K562 (cell line): ENCODE data around the gene GTSE1. TPM values are rescaled to one million over a fixed set of nuclear protein-coding genes. Genes with fewer than 3 reads are reported as not detected.

Experiments
- CHD1 ChIP-seq: fragments of 200-600 bp; sonication (generic); IDR thresholded peaks from one replicate; pipeline ENCODE4 v1.6.1; 2012; ENCODE audit warnings: mild to moderate bottlenecking, moderate library complexity, low read length, inconsistent platforms
- CSDE1 ChIP-seq, 2 experiments: fragments of 450-650 bp; IDR thresholded peaks; 2 replicates each; pipeline ENCODE4 v1.6.1; 2016; ENCODE audit warnings: mild to moderate bottlenecking in 1 of 2
- FOXA3 ChIP-seq, 2 experiments: fragments of 450-650 bp in 1 of 2; sonication (generic) in 1 of 2; formaldehyde crosslinking; IDR thresholded peaks in 1 of 2; conservative IDR thresholded peaks in 1 of 2; 2 replicates each; pipeline versions ENCODE4 v1.4.0 to v1.8.0; 2020 to 2022; ENCODE audit warnings: mild to moderate bottlenecking in 2 of 2, missing genetic modification reagents in 1 of 2
- HNRNPH1 ChIP-seq: fragments of 200-400 bp; formaldehyde crosslinking; optimal IDR thresholded peaks from 2 replicates; pipeline ENCODE3; 2017; ENCODE audit warnings: low read depth, mild to moderate bottlenecking, low read length, moderate library complexity
- IFI16 ChIP-seq: fragments of 250-450 bp; sonication (Bioruptor Pico); IDR thresholded peaks from 2 replicates; pipeline ENCODE4 v2.1.2; 2022; ENCODE audit warnings: mild to moderate bottlenecking, inconsistent platforms
- KDM4B ChIP-seq, 2 experiments: fragments of 450-650 bp in 1 of 2; sonication (generic) in 1 of 2; IDR thresholded peaks; 2 replicates each; pipeline ENCODE4 v1.6.1; 2016 to 2017; ENCODE audit warnings: borderline replicate concordance in 2 of 2, antibody characterized with exemption in 1 of 2, low read depth in 1 of 2, mild to moderate bottlenecking in 1 of 2
- KLF1 ChIP-seq: fragments of 450-650 bp; IDR thresholded peaks from 2 replicates; pipeline ENCODE4 v1.6.1; 2016; ENCODE audit warnings: missing genetic modification characterization, missing compliant biosample characterization
- KLF10 ChIP-seq: fragments of 250-450 bp; sonication (Bioruptor Pico); IDR thresholded peaks from 2 replicates; pipeline ENCODE4 v1.6.1; 2021; ENCODE audit warnings: matching md5 sums
- MBD1 ChIP-seq: fragments of 250-450 bp; sonication (Bioruptor Pico); IDR thresholded peaks from 2 replicates; pipeline ENCODE4 v1.8.0; 2022; ENCODE audit warnings: inconsistent platforms
- MITF ChIP-seq: IDR thresholded peaks from 2 replicates; pipeline ENCODE4 v1.6.1; 2014; ENCODE audit warnings: antibody characterized with exemption
- MYNN ChIP-seq, 2 experiments: sonication (generic); formaldehyde crosslinking in 1 of 2; IDR thresholded peaks; 2 replicates each; pipeline versions ENCODE4 v1.5.0 to v1.6.1; 2016 to 2020; ENCODE audit warnings: antibody characterized with exemption in 1 of 2, missing genetic modification reagents in 1 of 2
- NCOA1 ChIP-seq: fragments of 450-650 bp; IDR thresholded peaks from 2 replicates; pipeline ENCODE4 v1.6.1; 2016; ENCODE audit warnings: low read depth
- NR0B1 ChIP-seq: fragments of 450-650 bp; IDR thresholded peaks from one replicate; pipeline ENCODE4 v1.6.1; 2018; ENCODE audit warnings: mild to moderate bottlenecking, moderate library complexity; ENCODE audit not compliant: partially characterized antibody
- RBM14 ChIP-seq: fragments of 200-400 bp; formaldehyde crosslinking; IDR thresholded peaks from 2 replicates; pipeline ENCODE4 v1.6.1; 2018; ENCODE audit warnings: low read depth, mild to moderate bottlenecking, low read length, moderate library complexity, borderline replicate concordance; ENCODE audit not compliant: insufficient read depth
- RFX5 ChIP-seq: IDR thresholded peaks from 2 replicates; pipeline ENCODE4 v1.6.1; 2011; ENCODE audit warnings: low read depth, mild to moderate bottlenecking, improper control_type of control experiment, low read length
- RUNX1 ChIP-seq: sonication (generic); IDR thresholded peaks from 2 replicates; pipeline ENCODE4 v1.6.1; 2016; ENCODE audit warnings: antibody characterized with exemption, low read depth
- SAP30 ChIP-seq: fragments of 200-600 bp; sonication (generic); IDR thresholded peaks from 2 replicates; pipeline ENCODE4 v1.6.1; 2012; ENCODE audit warnings: borderline replicate concordance, low read depth, mild to moderate bottlenecking, moderate library complexity, low read length, control low read depth, inconsistent platforms; ENCODE audit not compliant: insufficient read depth, poor library complexity, severe bottlenecking
- ZBTB7A ChIP-seq: IDR thresholded peaks from 2 replicates; pipeline ENCODE4 v1.6.1; 2011; ENCODE audit warnings: low read depth, mild to moderate bottlenecking, low read length, moderate library complexity, borderline replicate concordance; ENCODE audit not compliant: control insufficient read depth
- ZHX1 ChIP-seq: fragments of 150-350 bp; conservative IDR thresholded peaks from 2 replicates; pipeline ENCODE4 v1.6.1; 2014; ENCODE audit warnings: low read length
- ZNF551 ChIP-seq: fragments of 250-450 bp; sonication (Bioruptor Pico); IDR thresholded peaks from 2 replicates; pipeline ENCODE4 v1.5.0; 2021; ENCODE audit warnings: mild to moderate bottlenecking, moderate library complexity
- polyA plus RNA-seq, 8 experiments: library from polyadenylated mRNA; depleted of rRNA in 4 of 8; stranded (reverse) in 5 of 8; unstranded in 3 of 8; fragments of >200 nt; fragmentation: Nextera tagmentation in 2 of 8; fragmentation: Illumina TruSeq in 1 of 8; extraction: Ambion mirVana in 2 of 8; extraction: Trizol in 1 of 8; gene quantifications; 2 replicates each; pipeline versions ENCODE4 v1.2.1 to v1.2.3, GENCODE V29; 2011 to 2014; ENCODE audit warnings: inconsistent platforms in 1 of 8, missing spikeins in 1 of 8
- total RNA-seq, 7 experiments: library from RNA; depleted of rRNA in 6 of 7; stranded (reverse); fragments of >200 nt in 6 of 7; fragmentation: Illumina TruSeq in 2 of 7; extraction: Trizol in 2 of 7; gene quantifications; 2 replicates each; pipeline versions ENCODE4 v1.2.1 to v1.2.3, GENCODE V29; 2011 to 2021; ENCODE audit warnings: low replicate concordance in 1 of 7

GTSE1 gene
- total and polyA plus RNA-seq, 9 of the 15 experiments (the other 6 are each of a cell fraction or from before 2014, with no cell fraction given): 2.5 to 22.5 (median 12.9) TPM

GRCh38 chr22:46250035-46250782 lies 46.5 kb upstream of the GTSE1 start, which contains the start of gene CDPF1 (continued):
- no peak for TF ChIP-seq MBD1 (CRISPR knock-in tag)
- TF ChIP-seq MYNN (IDR thresholded peaks at IDR 0.05): no peak
- no peak for TF ChIP-seq MYNN (CRISPR knock-in tag; IDR thresholded peaks at IDR 0.05)
- TF ChIP-seq ZBTB7A: no peak
- no peak for TF ChIP-seq NR0B1
- TF ChIP-seq KLF1 (tag): no peak
- TF ChIP-seq FOXA3 (CRISPR knock-in tag; conservative IDR thresholded peaks at IDR 0.05 in 1 of 2, IDR thresholded peaks at IDR 0.05 in 1 of 2): no peak
- TF ChIP-seq KDM4B (IDR thresholded peaks at IDR 0.05; ENCODE audit: borderline replicate concordance in 2 of 2, low read depth in 1 of 2): no peak
- TF ChIP-seq MITF: no peak
- TF ChIP-seq CHD1: peak; percentile 49
- TF ChIP-seq ZNF551 (CRISPR knock-in tag): no peak
- TF ChIP-seq CSDE1 (IDR thresholded peaks at IDR 0.05): no peak
- no peak for TF ChIP-seq IFI16
- no peak for TF ChIP-seq HNRNPH1
- TF ChIP-seq SAP30: no peak
- no peak for TF ChIP-seq RFX5
- no peak for TF ChIP-seq RBM14
- TF ChIP-seq ZHX1: no peak
- no peak for TF ChIP-seq RUNX1
- no peak for TF ChIP-seq NCOA1
- TF ChIP-seq KLF10 (CRISPR knock-in tag): no peak
